ENCODE measurements around the gene STARD13. TPM values are rescaled to one million over a fixed set of nuclear protein-coding genes. Genes with fewer than 3 reads are reported as not detected.
A peak's percentile ranks its signal among the peaks of the same experiment; 100 is the strongest.

STARD13 gene
- total and polyA plus RNA-seq, 8 donors = 7.8 to 29.4 (median 16.2) TPM

DNA sequence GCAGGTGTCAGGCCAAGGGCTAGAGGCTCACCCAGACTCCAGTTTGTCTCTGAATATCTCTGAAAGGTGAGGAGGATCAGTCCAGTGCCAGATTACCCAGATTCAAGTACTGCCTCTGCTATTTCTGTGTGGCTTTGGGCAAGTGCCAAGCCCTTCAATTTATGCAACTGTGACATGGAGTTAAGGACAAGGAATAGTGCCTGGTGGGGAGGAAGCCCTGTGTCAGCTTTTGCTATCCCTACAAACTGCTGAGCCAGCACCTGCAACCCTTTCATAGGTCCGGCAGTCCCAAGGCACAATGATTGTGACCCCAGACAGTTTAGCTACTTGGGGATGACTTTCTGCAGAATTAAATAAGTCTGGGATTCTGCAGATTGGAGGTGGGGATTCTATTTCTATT, 146.4 kb downstream of the STARD13 start:
- DNase-seq (peak in 1 of 6 donors; percentile 48), FAIRE-seq (no peak), ATAC-seq (peak in 3 of 4 donors; percentile 48 to 60 (median 59))
- no peak for TF ChIP-seq CTCF (IDR thresholded peaks at IDR 0.05)
- Histone ChIP-seq H3K4me1 (no peaks in the 10 kb centered on the region), H3K27me3 (no peaks in the 10 kb centered on the region), H3K27ac (no peak overlapping the region), H3K9me3 (no peaks in the 10 kb centered on the region), H3K4me3 (no peak overlapping the region), H3K36me3 (peaks cover 0 to 15% (median 0%) of the 10 kb centered on the region in 3 donors)
- 85 to 91% methylated on average over 1 of the region's 1 CpG for WGBS, 2 donors
- intact Hi-C loops (cut with DNase I) = no loop called here

DNA sequence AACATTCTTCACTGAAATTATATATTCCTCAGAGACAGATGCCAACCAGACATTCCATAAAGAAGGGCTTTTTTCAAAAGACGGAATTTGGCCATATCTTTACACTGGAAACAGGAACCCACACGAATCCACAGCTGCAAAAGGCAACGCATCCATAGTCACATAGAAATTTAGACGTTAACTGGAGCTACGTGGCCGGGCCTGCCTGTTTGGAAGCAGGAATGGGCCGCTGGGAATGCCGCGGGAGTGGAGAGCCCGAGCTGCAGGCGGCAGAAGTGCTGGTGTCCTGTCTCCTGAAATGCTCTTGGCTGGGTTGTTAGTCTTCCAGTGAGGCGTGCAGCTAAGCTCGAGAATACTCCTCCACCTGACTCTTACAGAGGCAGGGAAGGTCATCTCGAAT, 147.1 kb downstream of the STARD13 start:
- Histone ChIP-seq H3K27ac (no peak overlapping the region), H3K4me1 (no peaks in the 10 kb centered on the region), H3K4me3 (no peak overlapping the region), H3K27me3 (no peaks in the 10 kb centered on the region), H3K36me3 (peaks cover 0 to 15% (median 0%) of the 10 kb centered on the region in 3 donors), H3K9me3 (no peaks in the 10 kb centered on the region)
- no peak for DNase-seq
- no peak for TF ChIP-seq CTCF (IDR thresholded peaks at IDR 0.05)
- intact Hi-C loops (cut with DNase I) = no loop called here
- no peak for FAIRE-seq
- 90 to 91% methylated on average over 14 of the region's 14 CpGs for WGBS, 2 donors
- ATAC-seq = no peak

DNA sequence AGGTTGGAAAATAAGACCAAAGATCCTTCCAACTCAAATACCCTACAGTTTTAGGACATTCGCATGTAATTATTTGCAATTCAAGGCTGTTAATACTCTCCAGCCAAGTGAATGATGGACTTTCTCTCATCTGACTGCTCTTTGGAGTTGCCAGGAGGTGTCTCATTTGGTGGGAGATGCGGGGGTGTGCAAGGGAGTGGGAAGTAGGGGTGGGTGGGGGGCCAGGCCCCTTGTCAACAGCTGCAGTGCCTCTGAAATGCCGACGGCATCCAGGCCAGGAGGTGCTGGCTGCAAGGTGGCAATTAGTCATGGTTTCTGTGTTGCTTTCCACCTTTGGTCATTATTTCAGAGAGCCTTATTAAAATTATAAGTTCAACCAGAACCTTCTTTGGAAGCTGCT, 147.8 kb downstream of the STARD13 start:
- WGBS, 2 donors = 91 to 92% methylated on average over 4 of the region's 4 CpGs
- Histone ChIP-seq H3K27ac (no peak overlapping the region), H3K9me3 (no peaks in the 10 kb centered on the region), H3K36me3 (peaks cover 0 to 15% (median 0%) of the 10 kb centered on the region in 3 donors), H3K4me1 (no peaks in the 10 kb centered on the region), H3K27me3 (no peaks in the 10 kb centered on the region), H3K4me3 (no peak overlapping the region)
- DNase-seq (no peak), ATAC-seq (no peak), FAIRE-seq (no peak)
- intact Hi-C loops (cut with DNase I) = no loop called here
- TF ChIP-seq CTCF (IDR thresholded peaks at IDR 0.05) = no peak

DNA sequence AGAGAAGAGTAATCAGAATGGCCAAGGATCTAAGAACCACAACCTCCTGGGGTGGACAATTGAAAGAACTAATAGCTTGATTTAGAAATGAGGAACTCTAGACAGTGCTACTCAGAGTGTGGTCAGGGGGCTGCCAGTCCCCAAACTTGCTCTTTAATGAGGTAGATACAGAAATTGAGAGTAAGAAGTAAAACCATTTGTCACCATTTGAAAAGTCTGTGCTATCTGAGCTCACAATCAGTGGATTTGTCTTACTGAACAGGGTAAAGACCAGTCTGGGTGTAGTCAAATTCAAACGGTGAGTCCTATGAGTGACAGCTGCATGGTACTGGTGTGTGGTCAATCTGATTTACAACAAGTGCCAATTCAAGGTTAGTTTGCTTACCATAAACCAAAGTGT, 150.5 kb downstream of the STARD13 start:
- intact Hi-C loops (cut with DNase I) = no loop called here
- Histone ChIP-seq H3K27me3 (no peaks in the 10 kb centered on the region), H3K27ac (no peak overlapping the region), H3K4me1 (no peaks in the 10 kb centered on the region), H3K36me3 (peaks cover 0 to under 1% (median 0%) of the 10 kb centered on the region in 3 donors), H3K9me3 (no peaks in the 10 kb centered on the region), H3K4me3 (no peak overlapping the region)
- no peak for ATAC-seq
- WGBS, 2 donors = 78 to 85% methylated on average over 1 of the region's 1 CpG
- no peak for TF ChIP-seq CTCF (IDR thresholded peaks at IDR 0.05)
- FAIRE-seq = no peak
- no peak for DNase-seq

DNA sequence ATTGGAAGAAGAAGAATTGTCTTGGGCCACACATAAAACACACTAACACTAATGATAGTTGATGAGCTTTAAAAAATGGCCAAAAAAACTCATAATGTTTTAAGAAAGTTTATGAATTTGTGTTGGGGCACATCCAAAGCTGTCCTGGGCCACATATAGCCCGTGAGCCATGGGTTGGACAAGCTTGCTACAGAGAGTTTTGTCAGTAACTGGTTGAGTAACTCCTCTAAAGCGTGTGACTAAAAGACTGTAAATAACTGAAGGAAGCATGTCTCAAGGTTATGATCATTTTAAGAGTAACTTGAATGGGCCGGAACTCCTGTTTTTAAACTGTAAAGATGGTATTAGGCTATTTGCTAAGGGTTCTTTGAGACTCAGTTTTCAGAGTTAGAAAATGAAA, 151.3 kb downstream of the STARD13 start:
- TF ChIP-seq CTCF (IDR thresholded peaks at IDR 0.05) = no peak
- Histone ChIP-seq H3K9me3 (no peaks in the 10 kb centered on the region), H3K36me3 (peaks cover 0 to 9% (median 8%) of the 10 kb centered on the region in 3 donors), H3K4me3 (no peak overlapping the region), H3K27me3 (no peaks in the 10 kb centered on the region), H3K27ac (no peak overlapping the region), H3K4me1 (no peaks in the 10 kb centered on the region)
- FAIRE-seq (no peak), ATAC-seq (peak in 1 of 4 donors; percentile 37), DNase-seq (no peak)
- intact Hi-C loops (cut with DNase I) = no loop called here
- WGBS, 2 donors = 75 to 97% methylated on average over 3 of the region's 3 CpGs
